Activated T-helper 1 cell treated with anti-CD3 and anti-CD28 coated beads, Interleukin-2, amount 50 U/mL, for 16 hours (primary cell): ENCODE measurements around the gene LRIG1.

ENCODE experiments used
- DNase-seq, 2 donors: peaks; one replicate each; pipeline ENCODE4 v3.0.0-alpha.2; 2020; ENCODE audit warnings: low read depth in 1 of 2, low spot score in 1 of 2

LRIG1 gene

DNA sequence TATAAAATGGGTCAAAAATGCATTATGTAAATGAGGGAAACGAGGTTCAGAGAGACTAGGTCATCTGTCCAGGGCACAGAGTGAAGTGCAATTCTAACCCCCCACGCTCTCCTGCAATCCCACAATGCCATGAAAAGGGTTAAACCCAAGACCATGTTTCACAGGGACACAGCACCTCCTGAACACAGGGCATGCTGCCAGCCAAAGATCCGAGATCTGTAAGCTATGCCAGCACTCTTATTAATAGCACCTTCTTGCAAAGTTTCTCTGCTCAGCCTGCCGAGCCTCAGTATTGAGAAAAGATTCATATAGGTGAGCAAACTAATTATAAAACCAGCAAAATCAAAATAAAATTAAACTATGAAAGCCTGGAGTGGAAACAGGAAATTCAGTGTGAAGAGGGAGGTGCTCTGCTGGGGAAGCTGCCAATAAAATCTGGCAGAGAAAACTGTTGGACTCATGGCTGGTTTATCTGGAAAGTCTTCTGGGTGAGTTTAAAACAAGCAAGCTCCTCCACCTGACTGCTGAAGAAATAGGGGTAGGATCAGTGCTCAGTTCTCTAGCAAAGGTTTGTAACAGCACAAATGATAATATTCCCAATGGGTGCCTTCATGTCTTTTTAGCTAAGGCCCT lies 50.3 kb downstream of the LRIG1 start:
- no peak for DNase-seq

- DNase-seq: no peak
These were observed 51.3 kb downstream of the LRIG1 start for GRCh38 chr3:66449411-66449974.

DNA sequence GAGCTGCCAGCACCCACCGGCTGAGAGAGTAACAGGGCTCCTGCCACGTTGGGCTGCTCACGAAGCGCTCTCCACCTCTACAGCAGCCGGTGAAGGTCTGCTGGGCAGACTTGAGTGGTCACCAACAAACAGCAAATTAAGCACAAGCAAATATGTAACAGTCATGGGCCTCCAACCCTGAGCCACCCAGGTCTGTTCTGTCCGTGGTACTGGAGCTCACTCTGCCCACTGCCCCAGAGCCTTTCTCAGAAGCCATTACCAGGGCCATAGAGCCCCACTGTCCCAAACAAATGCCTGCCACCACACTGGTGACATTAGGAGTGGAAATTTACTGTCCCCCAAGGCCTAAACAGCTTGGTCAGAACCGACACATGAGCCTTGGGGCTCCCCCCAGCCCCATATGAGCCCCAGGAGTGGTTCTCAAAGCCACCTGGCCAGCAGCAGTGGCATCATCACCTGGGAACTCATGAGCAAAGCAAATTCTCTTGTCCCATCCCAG lies 56.6 kb downstream of the LRIG1 start:
- no peak for DNase-seq

GRCh38 chr3:66443118-66443803 lies 57.6 kb downstream of the LRIG1 start:
- no peak for DNase-seq

DNA sequence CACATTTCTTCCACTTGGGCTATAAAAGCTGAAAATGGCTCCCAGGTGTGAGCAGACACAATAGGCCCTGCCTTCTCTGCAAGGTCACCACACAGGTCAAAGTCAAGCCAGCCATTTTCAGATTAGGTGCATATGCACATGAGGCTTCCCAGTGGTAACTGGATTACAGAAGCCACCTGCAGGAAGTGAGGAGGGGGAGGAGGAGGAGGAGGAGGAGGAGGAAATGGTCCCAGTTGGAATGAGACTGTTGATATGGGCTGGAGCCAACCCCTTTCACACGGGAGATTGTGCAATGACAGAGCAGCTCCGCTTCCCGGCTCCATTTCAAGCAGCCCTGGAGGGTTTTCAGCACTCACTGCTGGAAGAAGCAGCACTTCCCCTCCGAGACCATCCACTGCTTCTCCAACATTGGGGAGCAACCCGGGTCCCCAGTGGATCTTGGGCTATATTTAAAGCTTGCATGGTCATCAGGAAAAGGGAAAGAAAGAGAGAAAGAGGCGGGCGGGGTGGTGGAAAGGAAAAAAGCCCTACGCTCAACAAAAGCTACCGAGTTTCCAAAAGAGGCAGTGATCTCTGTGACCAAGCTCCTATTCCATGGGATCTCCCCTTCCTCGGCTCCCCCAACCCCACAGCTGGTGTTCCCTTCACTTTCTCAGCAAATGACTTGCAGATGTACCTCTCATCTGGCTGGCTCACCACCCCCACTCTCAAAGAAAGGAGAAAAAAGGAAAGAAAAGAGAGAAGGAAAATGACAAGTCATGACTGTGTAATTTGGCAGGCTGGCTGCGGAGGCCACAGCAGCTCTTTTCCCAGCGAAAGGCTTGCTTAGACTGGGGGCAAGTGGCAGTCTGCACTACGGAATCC lies 58.3 kb downstream of the LRIG1 start:
- no peak for DNase-seq

DNA sequence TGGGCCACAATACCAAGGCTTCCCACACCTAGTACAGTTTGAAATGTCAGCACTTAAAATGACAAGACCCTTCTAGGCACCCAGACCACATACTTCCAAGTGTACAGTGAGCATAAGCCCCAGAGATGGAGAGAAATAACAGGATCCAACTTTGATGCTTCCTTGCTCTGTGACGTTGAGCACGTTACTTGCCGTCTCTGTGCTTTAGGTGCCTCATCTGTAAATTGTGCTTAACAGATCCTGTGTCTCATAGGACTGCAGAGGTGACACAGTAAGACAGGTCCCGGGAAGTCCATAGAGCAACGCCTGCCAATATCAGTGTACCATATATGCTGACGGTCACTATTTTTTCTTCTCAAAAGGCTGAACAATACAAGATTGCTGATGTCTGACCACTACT lies 59.1 kb downstream of the LRIG1 start:
- no peak for DNase-seq

- DNase-seq: no peak
These were observed 59.7 kb downstream of the LRIG1 start for GRCh38 chr3:66441129-66441528.

- no peak for DNase-seq
These were observed 61.0 kb downstream of the LRIG1 start for GRCh38 chr3:66439666-66440344.

- no peak for DNase-seq
These were observed 62.8 kb downstream of the LRIG1 start for GRCh38 chr3:66438046-66438445.

DNA sequence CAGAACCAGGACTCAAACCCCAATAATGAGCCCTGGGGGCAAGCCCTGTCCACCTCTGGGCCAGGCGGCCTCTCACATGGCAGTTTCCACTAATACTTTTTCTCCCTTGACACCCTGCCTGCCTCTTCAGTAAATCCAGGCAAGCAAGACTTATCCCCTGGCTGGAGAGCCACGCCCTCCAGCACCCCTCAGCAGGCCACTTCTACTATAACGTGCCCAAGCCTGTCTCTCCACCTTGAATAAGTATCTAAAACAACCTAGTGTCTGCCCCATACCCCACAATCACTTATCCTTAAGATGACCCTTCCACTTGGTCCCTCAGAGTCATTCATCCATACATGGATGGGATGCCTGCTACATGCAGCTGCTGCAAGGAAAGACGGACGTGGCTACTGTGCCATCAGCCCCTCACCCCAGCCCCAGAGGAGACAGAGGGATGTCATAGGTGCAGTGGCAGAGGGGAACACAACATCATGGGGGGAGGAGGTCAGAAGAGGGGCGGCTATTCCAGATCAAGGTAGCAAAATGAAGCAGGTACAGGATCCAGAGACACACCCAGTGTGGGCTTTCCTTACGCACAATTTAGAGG lies 63.4 kb downstream of the LRIG1 start:
- DNase-seq: no peak

- no peak for DNase-seq
These were observed 64.8 kb downstream of the LRIG1 start for GRCh38 chr3:66435989-66436388.

DNA sequence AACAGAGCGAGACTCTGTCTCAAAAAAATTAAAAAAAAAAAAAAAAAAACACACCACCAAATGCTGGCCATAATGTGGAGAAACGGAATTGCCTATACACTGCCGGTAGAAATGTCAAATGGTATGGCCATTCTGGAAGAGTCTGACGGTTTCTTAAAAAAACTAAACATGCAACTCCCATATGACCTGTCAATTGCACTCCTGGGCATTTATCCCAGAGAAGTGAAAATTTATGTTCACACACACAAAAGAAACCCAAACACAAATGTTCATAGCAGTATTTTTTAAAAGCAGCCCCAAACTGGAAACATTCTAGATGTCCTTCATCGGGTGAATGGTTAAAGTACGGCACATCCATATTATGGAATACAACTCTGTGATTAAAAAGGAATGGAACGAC lies 66.1 kb downstream of the LRIG1 start:
- no peak for DNase-seq

DNA sequence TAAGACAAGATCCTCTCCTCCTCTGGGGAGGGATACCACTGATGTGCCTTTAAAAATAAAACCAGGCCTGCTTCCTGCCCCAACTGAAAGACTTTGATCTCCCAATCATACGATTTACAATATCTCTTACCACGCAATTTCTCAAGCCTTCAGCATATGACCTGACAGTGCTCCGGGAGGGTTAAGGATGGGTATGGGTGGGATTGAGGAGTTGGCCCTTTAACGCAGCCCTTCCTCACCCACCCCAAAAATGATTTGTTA lies 67.4 kb downstream of the LRIG1 start:
- no peak for DNase-seq

GRCh38 chr3:66432767-66433521 lies 67.9 kb downstream of the LRIG1 start:
- no peak for DNase-seq

- no peak for DNase-seq
These were observed 68.6 kb downstream of the LRIG1 start for GRCh38 chr3:66432041-66432766.

DNA sequence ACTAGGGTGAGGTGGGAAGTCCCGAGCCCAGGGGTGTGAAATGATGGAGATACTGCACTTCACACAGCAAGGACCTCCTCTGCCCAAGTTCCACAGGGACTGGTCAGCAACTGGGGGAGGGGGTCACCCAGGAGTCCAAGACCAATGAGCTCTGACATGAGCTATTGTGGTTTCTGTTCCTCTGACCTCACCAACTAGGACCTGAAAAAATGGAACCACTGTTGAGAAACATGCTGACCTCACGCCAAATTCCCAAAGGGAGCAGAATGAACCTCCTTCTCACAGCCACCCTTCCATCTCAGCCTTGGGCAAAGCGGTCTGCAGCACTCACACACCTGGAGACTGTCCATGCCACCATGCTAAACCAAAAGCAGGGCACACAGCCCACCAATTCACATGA lies 69.3 kb downstream of the LRIG1 start:
- no peak for DNase-seq

GRCh38 chr3:66430876-66431275 lies 69.9 kb downstream of the LRIG1 start:
- DNase-seq: no peak

- no peak for DNase-seq
These were observed 72.1 kb downstream of the LRIG1 start for GRCh38 chr3:66428733-66429132.

- DNase-seq: no peak
These were observed 72.8 kb downstream of the LRIG1 start for GRCh38 chr3:66427951-66428474.
